ENCODE results near the gene CLHC1.

Gene CLHC1

DNA sequence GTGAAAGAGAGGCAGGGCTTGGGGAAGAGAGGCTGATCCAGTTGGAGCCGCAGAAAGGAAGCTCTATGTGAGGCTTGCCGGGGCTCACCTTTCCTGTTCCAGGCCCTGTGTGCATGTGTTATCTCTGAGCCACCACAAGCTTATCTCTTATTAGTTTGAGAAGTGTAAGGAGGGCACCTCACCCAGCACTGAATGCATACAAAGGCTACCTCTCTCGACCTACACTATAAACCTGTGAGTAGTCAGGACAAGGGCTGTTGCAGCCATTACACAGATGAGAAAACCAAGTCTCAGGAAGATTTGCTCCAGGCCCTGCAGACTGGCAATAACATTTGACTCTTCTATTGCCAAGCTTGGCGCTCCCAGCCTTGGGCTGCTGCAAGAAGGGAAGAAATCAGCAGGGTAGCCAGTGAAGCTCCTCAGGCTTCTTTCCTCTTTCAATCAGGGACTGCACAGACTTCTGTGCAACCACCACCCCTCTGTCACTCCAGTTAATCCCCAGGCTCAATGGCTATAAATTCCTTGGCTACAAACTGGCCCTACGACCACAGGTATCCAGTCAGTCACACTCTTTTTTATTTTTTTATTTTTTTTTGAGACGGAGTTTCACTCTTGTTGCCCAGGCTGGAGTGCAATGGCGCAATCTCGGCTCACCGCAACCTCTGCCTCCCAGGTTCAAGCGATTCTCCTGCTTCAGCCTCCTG lies 73.8 kb downstream of the CLHC1 start:
- in situ Hi-C loops (cut with MboI; ENCODE audit: low sequenced_read_pairs) = no loop called here
- Histone ChIP-seq H3K4me1 (peaks cover 18% of the 10 kb centered on the region), H3K9me3 (no peaks in the 10 kb centered on the region), H3K4me3 (no peak overlapping the region), H3K36me3 (replicated peaks) (no peaks in the 10 kb centered on the region), H3K27me3 (ENCODE audit: low read depth) (no peaks in the 10 kb centered on the region)
- DNase-seq (ENCODE audit: low spot score in 2 of 2) = no peak

DNA sequence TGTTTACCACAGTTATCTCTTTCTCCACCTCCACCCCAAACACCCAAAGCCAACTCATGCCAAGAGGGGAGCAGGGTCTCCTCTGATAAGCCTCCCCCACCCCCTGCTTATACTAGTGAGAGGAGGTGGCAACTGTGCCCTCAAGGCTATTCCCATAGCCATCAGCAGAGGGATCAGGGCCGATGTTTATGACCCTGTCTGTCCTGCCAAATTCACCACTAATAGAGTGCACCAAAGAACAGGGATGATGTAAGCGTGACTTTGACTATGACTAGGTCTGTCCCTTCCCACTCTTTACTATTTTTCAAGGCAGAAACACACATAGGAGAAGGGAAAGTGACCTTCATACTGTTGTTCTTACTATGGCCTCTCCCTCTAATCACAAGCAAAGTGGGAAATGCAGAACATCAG lies 74.6 kb downstream of the CLHC1 start:
- DNase-seq (ENCODE audit: low spot score in 2 of 2) = no peak
- Histone ChIP-seq H3K9me3 (no peaks in the 10 kb centered on the region), H3K36me3 (replicated peaks) (no peaks in the 10 kb centered on the region), H3K4me1 (peaks cover 18% of the 10 kb centered on the region), H3K4me3 (no peak overlapping the region), H3K27me3 (ENCODE audit: low read depth) (no peaks in the 10 kb centered on the region)
- in situ Hi-C loops (cut with MboI; ENCODE audit: low sequenced_read_pairs) = no loop called here

DNA sequence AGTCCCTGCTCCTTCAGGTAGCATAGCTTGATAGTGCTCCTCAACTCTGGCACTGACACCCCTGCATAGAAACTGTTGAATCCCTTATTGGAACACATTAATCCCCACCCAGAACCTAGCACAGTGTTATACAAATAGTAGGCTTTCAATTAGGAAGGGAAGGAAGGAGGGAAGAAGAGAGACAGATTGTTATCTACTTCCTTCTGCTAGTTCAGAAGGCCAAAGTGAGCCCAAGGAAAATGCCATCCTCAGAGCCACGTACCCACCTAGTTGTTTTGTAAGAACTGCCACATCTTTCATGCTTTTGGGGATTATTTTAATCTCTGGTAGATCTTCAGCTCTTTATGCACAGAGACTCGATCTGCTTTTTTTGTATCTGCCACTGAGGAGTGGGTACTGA lies 75.1 kb downstream of the CLHC1 start:
- H3K27me3 ChIP-seq (ENCODE audit: low read depth) = no peaks in the 10 kb centered on the region
- peaks cover 18% of the 10 kb centered on the region for H3K4me1 ChIP-seq
- in situ Hi-C loops (cut with MboI; ENCODE audit: low sequenced_read_pairs) = no loop called here
- no peak for DNase-seq (ENCODE audit: low spot score in 2 of 2)
- H3K36me3 ChIP-seq (replicated peaks) = no peaks in the 10 kb centered on the region
- H3K4me3 ChIP-seq = no peak overlapping the region
- H3K9me3 ChIP-seq = no peaks in the 10 kb centered on the region

GRCh38 chr2:55156326-55156725 lies 75.8 kb downstream of the CLHC1 start:
- peaks cover 18% of the 10 kb centered on the region for H3K4me1 ChIP-seq
- H3K9me3 ChIP-seq = no peaks in the 10 kb centered on the region
- no peak overlapping the region for H3K4me3 ChIP-seq
- no peak for DNase-seq (ENCODE audit: low spot score in 2 of 2)
- in situ Hi-C loops (cut with MboI; ENCODE audit: low sequenced_read_pairs) = no loop called here
- H3K36me3 ChIP-seq (replicated peaks) = no peaks in the 10 kb centered on the region
- H3K27me3 ChIP-seq (ENCODE audit: low read depth) = no peaks in the 10 kb centered on the region

GRCh38 chr2:55155764-55156281 lies 76.3 kb downstream of the CLHC1 start:
- Histone ChIP-seq H3K9me3 (no peaks in the 10 kb centered on the region), H3K4me1 (peaks cover 18% of the 10 kb centered on the region), H3K27me3 (ENCODE audit: low read depth) (no peaks in the 10 kb centered on the region), H3K36me3 (replicated peaks) (no peaks in the 10 kb centered on the region), H3K4me3 (no peak overlapping the region)
- DNase-seq (ENCODE audit: low spot score in 2 of 2) = no peak
- in situ Hi-C loops (cut with MboI; ENCODE audit: low sequenced_read_pairs) = no loop called here

GRCh38 chr2:55155206-55155605 lies 76.9 kb downstream of the CLHC1 start:
- Histone ChIP-seq H3K36me3 (replicated peaks) (no peaks in the 10 kb centered on the region), H3K4me1 (peaks cover 18% of the 10 kb centered on the region), H3K27me3 (ENCODE audit: low read depth) (no peaks in the 10 kb centered on the region), H3K9me3 (no peaks in the 10 kb centered on the region), H3K4me3 (no peak overlapping the region)
- DNase-seq (ENCODE audit: low spot score in 2 of 2) = no peak
- in situ Hi-C loops (cut with MboI; ENCODE audit: low sequenced_read_pairs) = no loop called here

DNA sequence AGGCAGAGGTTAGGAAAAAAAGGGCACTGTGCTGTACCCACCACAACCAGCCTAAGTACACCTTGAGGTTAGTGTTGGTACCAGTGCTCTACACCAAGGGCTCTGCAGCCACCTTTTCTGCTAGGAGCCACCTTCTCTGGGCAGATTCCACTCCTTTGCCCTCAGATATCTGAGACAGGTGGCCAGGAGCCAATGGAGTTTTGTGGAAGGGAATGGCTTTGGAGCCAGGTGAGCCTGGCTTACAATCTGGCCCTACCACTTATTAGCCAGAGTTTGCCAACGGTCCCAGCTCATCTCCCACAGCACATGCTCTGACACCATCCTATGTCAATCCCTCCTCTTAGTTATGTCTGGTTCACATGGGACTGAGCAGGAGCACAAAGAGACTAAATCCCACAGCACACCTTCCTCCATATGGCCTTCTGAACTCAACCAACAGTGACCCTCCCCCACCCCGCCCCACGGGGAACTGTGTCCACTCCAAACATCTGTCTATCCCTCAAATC lies 77.5 kb downstream of the CLHC1 start:
- H3K9me3 ChIP-seq = no peaks in the 10 kb centered on the region
- H3K4me1 ChIP-seq = peaks cover 18% of the 10 kb centered on the region
- H3K36me3 ChIP-seq (replicated peaks) = no peaks in the 10 kb centered on the region
- no peak overlapping the region for H3K4me3 ChIP-seq
- DNase-seq (ENCODE audit: low spot score in 2 of 2) = no peak
- no peaks in the 10 kb centered on the region for H3K27me3 ChIP-seq (ENCODE audit: low read depth)
- in situ Hi-C loops (cut with MboI; ENCODE audit: low sequenced_read_pairs) = no loop called here

- Histone ChIP-seq H3K27me3 (ENCODE audit: low read depth) (no peaks in the 10 kb centered on the region), H3K4me1 (peaks cover 18% of the 10 kb centered on the region), H3K36me3 (replicated peaks) (no peaks in the 10 kb centered on the region), H3K9me3 (no peaks in the 10 kb centered on the region), H3K4me3 (no peak overlapping the region)
- DNase-seq (ENCODE audit: low spot score in 2 of 2) = no peak
- in situ Hi-C loops (cut with MboI; ENCODE audit: low sequenced_read_pairs) = no loop called here
Observed at GRCh38 chr2:55153584-55154299, 78.4 kb downstream of the CLHC1 start.

DNA sequence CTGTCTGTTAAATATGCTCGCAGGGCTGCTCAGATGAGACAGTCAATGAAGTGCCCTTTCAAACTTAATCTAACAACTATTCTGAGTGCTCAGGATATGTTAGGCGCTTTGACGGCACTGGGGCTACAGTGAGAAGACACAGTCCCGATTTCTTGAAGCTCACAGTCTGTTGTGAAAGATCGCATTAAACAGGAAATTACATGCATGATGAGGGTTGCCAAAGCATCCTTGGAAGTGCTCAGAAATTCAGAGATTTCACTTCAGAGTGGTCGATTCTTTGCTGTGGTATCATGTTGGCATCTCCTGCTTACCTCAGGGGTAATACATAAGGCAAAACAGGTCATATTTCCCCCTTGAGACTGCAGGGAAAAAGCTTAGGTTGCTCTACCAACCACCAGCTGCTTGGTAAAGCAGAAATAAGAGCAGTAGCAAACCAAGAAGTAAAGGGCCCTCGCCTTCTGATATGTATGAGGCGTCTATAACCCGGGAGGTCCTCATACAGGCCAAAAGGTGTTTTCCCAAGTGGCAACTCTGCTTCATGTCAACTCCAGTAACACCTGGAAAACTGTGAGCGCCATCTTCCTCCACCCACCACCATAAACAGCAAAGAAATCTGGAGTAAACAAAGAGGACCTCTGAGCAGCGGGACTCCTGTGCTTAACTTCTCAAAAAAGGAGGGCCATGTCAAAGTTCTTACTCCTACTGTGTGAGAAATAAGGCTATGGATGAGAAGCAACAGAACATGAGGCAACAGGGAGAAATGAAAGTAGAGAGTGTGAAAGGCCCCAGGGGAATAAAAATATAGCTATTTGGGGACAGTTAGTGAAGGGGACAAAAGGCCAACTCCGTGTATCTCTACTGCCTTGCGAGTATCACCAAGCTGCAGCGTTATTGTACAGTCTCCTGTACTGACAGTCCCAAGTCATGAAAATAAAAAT lies 79.3 kb downstream of the CLHC1 start:
- Histone ChIP-seq H3K4me1 (peaks cover 18% of the 10 kb centered on the region), H3K4me3 (no peak overlapping the region), H3K27me3 (ENCODE audit: low read depth) (no peaks in the 10 kb centered on the region), H3K9me3 (no peaks in the 10 kb centered on the region), H3K36me3 (replicated peaks) (no peaks in the 10 kb centered on the region)
- in situ Hi-C loops (cut with MboI; ENCODE audit: low sequenced_read_pairs) = no loop called here
- DNase-seq (ENCODE audit: low spot score in 2 of 2) = no peak

DNA sequence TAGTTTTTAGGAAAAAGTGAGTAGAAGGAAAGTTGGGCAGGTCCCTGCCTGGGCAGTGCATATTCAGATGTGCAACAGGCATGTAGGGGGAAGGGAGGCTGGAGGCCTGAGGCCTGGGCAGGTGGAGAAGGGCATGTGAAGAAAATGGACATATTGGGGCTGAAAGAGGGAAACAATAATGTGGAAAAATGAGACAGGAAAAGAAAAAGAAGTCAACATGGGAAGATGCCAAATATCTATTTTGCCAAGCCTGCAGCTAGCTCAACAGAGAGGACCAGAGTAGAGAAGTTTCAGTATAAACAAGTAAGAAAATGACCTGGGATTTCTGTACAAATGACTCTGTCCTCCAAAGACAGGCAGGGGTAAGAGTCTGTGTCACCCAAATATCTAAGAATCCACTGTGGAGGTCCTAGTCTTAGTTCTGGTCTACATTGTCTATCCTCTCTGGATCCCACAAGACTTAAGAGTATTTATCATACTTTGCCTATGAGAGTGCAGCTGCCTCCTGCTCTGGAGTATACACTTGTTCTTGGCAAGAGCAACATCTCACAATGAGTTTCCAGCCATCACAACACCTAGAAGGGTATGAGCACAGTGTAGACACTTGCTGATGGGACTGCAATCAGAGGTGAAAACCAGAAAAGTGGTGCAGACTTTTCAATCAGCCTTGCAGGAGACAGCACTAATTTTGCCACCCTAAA lies 80.2 kb downstream of the CLHC1 start:
- in situ Hi-C loops (cut with MboI; ENCODE audit: low sequenced_read_pairs) = no loop called here
- peaks cover 13% of the 10 kb centered on the region for H3K4me1 ChIP-seq
- no peak overlapping the region for H3K4me3 ChIP-seq

DNA sequence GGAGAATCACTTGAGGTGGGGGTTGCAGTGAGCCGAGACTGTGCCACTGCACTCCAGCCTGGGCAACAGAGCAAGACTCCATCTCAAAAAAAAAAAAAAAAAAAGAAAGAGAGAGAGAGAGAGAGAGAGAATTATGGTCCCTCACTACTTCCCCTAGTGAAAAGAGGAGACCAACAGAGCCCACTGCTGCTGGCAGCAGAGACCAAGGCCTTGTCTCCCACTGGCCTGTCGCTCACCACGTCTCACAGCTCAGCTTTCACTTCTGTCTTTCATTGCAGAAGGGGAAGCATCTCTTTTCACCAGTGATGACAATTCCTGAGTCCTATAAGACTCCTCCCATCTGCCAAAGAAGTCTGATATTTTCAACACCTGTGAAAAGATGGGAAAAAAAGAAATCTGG lies 81.3 kb downstream of the CLHC1 start:
- H3K4me1 ChIP-seq = peaks cover 2% of the 10 kb centered on the region
- no peaks in the 10 kb centered on the region for H3K36me3 ChIP-seq (replicated peaks)
- DNase-seq (ENCODE audit: low spot score in 2 of 2) = no peak
- no peak overlapping the region for H3K4me3 ChIP-seq
- H3K27me3 ChIP-seq (ENCODE audit: low read depth) = no peaks in the 10 kb centered on the region
- no peaks in the 10 kb centered on the region for H3K9me3 ChIP-seq
- in situ Hi-C loops (cut with MboI; ENCODE audit: low sequenced_read_pairs) = no loop called here

More for the DNA sequence above, 80.2 kb downstream of the CLHC1 start:
- no peaks in the 10 kb centered on the region for H3K9me3 ChIP-seq
- DNase-seq (ENCODE audit: low spot score in 2 of 2) = no peak
- no peaks in the 10 kb centered on the region for H3K27me3 ChIP-seq (ENCODE audit: low read depth)
- H3K36me3 ChIP-seq (replicated peaks) = no peaks in the 10 kb centered on the region

GRCh38 chr2:55148269-55148668 lies 83.8 kb downstream of the CLHC1 start:
- in situ Hi-C loops (cut with MboI; ENCODE audit: low sequenced_read_pairs) = no loop called here
- Histone ChIP-seq H3K27me3 (ENCODE audit: low read depth) (no peaks in the 10 kb centered on the region), H3K4me3 (no peak overlapping the region), H3K36me3 (replicated peaks) (no peaks in the 10 kb centered on the region), H3K9me3 (no peaks in the 10 kb centered on the region), H3K4me1 (no peaks in the 10 kb centered on the region)
- DNase-seq (ENCODE audit: low spot score in 2 of 2) = no peak

- no peaks in the 10 kb centered on the region for H3K27me3 ChIP-seq (ENCODE audit: low read depth)
- H3K4me3 ChIP-seq = no peak overlapping the region
- no peaks in the 10 kb centered on the region for H3K36me3 ChIP-seq (replicated peaks)
- no peak for DNase-seq (ENCODE audit: low spot score in 2 of 2)
- in situ Hi-C loops (cut with MboI; ENCODE audit: low sequenced_read_pairs) = no loop called here
- H3K4me1 ChIP-seq = no peaks in the 10 kb centered on the region
- no peaks in the 10 kb centered on the region for H3K9me3 ChIP-seq
Observed at GRCh38 chr2:55147531-55147930, 84.6 kb downstream of the CLHC1 start.
